Transverse colon (tissue), 3 donors: ENCODE results near the gene OBSCN.

ENCODE experiments used
- EP300 ChIP-seq: sonication (generic); formaldehyde crosslinking; IDR thresholded peaks from one replicate; pipeline ENCODE4 v1.6.1; 2017; ENCODE audit warnings: antibody characterized with exemption, low read depth
- POLR2A ChIP-seq: fragments of 450-650 bp; IDR thresholded peaks from one replicate; pipeline ENCODE4 v1.6.1; 2016; ENCODE audit warnings: antibody characterized with exemption, mild to moderate bottlenecking, moderate library complexity
- TF ChIP-seq, protein P1 (sequence below), 5 experiments: fragments of 200-600 bp in 3 of 5; fragments of 450-650 bp in 2 of 5; sonication (generic) in 3 of 5; IDR thresholded peaks; 1 replicate in 2 of 5; 2 replicates in 3 of 5; pipeline ENCODE4 v1.5.1; 2016 to 2017; ENCODE audit warnings: antibody characterized with exemption in 5 of 5, inconsistent platforms in 3 of 5, mild to moderate bottlenecking in 2 of 5, moderate library complexity in 1 of 5

DNA sequence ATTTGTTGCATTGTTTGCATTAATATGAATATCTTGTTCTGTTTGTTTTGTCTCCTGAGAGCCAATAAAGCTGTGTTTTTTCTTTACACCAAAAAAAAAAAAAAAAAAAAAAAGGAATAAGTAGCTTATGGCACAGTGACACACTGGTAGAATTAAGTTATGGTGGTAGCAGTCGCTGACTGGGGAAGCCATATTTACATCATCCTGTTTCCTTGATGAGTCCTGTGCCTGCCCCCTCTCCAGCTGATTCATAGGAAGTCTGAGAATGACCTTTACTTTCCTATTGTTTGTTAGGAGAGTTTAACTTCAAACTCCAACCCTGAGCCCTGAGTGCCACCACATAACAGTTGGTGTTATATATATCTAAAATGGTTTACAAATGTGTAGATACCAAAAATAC lies 62.2 kb downstream of the OBSCN start:
- TF ChIP-seq, protein P1, sequence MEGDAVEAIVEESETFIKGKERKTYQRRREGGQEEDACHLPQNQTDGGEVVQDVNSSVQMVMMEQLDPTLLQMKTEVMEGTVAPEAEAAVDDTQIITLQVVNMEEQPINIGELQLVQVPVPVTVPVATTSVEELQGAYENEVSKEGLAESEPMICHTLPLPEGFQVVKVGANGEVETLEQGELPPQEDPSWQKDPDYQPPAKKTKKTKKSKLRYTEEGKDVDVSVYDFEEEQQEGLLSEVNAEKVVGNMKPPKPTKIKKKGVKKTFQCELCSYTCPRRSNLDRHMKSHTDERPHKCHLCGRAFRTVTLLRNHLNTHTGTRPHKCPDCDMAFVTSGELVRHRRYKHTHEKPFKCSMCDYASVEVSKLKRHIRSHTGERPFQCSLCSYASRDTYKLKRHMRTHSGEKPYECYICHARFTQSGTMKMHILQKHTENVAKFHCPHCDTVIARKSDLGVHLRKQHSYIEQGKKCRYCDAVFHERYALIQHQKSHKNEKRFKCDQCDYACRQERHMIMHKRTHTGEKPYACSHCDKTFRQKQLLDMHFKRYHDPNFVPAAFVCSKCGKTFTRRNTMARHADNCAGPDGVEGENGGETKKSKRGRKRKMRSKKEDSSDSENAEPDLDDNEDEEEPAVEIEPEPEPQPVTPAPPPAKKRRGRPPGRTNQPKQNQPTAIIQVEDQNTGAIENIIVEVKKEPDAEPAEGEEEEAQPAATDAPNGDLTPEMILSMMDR (IDR thresholded peaks at IDR 0.05), result no peak
- TF ChIP-seq POLR2A, result no peak
- no peak for TF ChIP-seq EP300
